Measurements from ENCODE around the gene PUS10. TPM values are rescaled to one million over a fixed set of nuclear protein-coding genes. Genes with fewer than 3 reads are reported as not detected.

The PUS10 gene
- polyA plus RNA-seq, 3 donors: 2.0 to 3.0 (median 2.8) TPM

- Mint-ChIP-seq H3K27ac (peak overlapping the region in 1 of 7 donors; percentile 6), H3K27me3 (ENCODE audit: low read depth in 3 of 3) (no peaks in the 10 kb centered on the region), H3K36me3 (peaks cover 32 to 37% of the 10 kb centered on the region in 2 donors), H3K4me3 (no peak overlapping the region), H3K9me3 (no peaks in the 10 kb centered on the region), H3K4me1 (peaks cover 1% of the 10 kb centered on the region)
- 94% methylated on average over 2 of the region's 2 CpGs for WGBS (ENCODE audit: insufficient coverage)
- Histone ChIP-seq H3K9ac (ENCODE audit: insufficient read depth, low read length, poor library complexity, severe bottlenecking) (no peak overlapping the region), H4K20me1 (ENCODE audit: insufficient read depth, low read length) (no peaks in the 10 kb centered on the region), H2AFZ (ENCODE audit: insufficient read depth, low read depth, low read length, poor library complexity, severe bottlenecking) (no peak overlapping the region), H3K36me3 (replicated peaks in 1 of 2; ENCODE audit: control insufficient read depth in 1 of 2, insufficient read depth in 2 of 2, low read length in 2 of 2) (peaks cover 0 to 22% of the 10 kb centered on the region in 2 donors), H3K9me3 (replicated peaks in 1 of 2; ENCODE audit: control insufficient read depth in 1 of 2, insufficient read depth in 1 of 2, low read length in 2 of 2) (no peaks in the 10 kb centered on the region), H3K27me3 (ENCODE audit: control insufficient read depth in 2 of 2, insufficient read depth in 2 of 2, low read length in 2 of 2) (no peaks in the 10 kb centered on the region), H3K27ac (ENCODE audit: low read depth in 1 of 2, low read length in 2 of 2) (no peak overlapping the region), H3K4me2 (replicated peaks; ENCODE audit: extremely low read depth, low read length, poor library complexity, severe bottlenecking) (no peak overlapping the region), H3K79me2 (ENCODE audit: insufficient read depth, low read length) (no peaks in the 10 kb centered on the region), H3K4me1 (ENCODE audit: control insufficient read depth in 1 of 2, insufficient read depth in 2 of 2, low read length in 2 of 2) (no peaks in the 10 kb centered on the region), H3K4me3 (replicated peaks in 1 of 3; ENCODE audit: low read depth in 2 of 3, low read length in 3 of 3) (no peak overlapping the region)
- no peak for DNase-seq
- intact Hi-C loops (cut with micrococcal nuclease): no loop called here
- TF ChIP-seq CTCF (IDR thresholded peaks at IDR 0.05): no peak
Observed at GRCh38 chr2:60954139-60954538, 63.9 kb downstream of the PUS10 start.

- peaks cover under 1% of the 10 kb centered on the region for H3K4me1 Mint-ChIP-seq
- Histone ChIP-seq H3K4me1 (ENCODE audit: control insufficient read depth in 1 of 2, insufficient read depth in 2 of 2, low read length in 2 of 2) (no peaks in the 10 kb centered on the region), H3K9me3 (replicated peaks in 1 of 2; ENCODE audit: control insufficient read depth in 1 of 2, insufficient read depth in 1 of 2, low read length in 2 of 2) (peaks cover 0 to 4% of the 10 kb centered on the region in 2 donors), H3K4me2 (replicated peaks; ENCODE audit: extremely low read depth, low read length, poor library complexity, severe bottlenecking) (no peak overlapping the region), H3K27me3 (ENCODE audit: control insufficient read depth in 2 of 2, insufficient read depth in 2 of 2, low read length in 2 of 2) (no peaks in the 10 kb centered on the region), H4K20me1 (ENCODE audit: insufficient read depth, low read length) (no peaks in the 10 kb centered on the region), H3K36me3 (replicated peaks in 1 of 2; ENCODE audit: control insufficient read depth in 1 of 2, insufficient read depth in 2 of 2, low read length in 2 of 2) (peaks cover 0 to 14% of the 10 kb centered on the region in 2 donors), H3K9ac (ENCODE audit: insufficient read depth, low read length, poor library complexity, severe bottlenecking) (no peak overlapping the region), H3K27ac (ENCODE audit: low read depth in 1 of 2, low read length in 2 of 2) (no peak overlapping the region), H3K4me3 (replicated peaks in 1 of 3; ENCODE audit: low read depth in 2 of 3, low read length in 3 of 3) (no peak overlapping the region), H2AFZ (ENCODE audit: insufficient read depth, low read depth, low read length, poor library complexity, severe bottlenecking) (no peak overlapping the region), H3K79me2 (ENCODE audit: insufficient read depth, low read length) (no peaks in the 10 kb centered on the region)
- no peak overlapping the region for H3K27ac Mint-ChIP-seq
- H3K27me3 Mint-ChIP-seq (ENCODE audit: low read depth in 3 of 3): no peaks in the 10 kb centered on the region
- 100% methylated on average over 1 of the region's 6 CpGs for WGBS (ENCODE audit: insufficient coverage)
- intact Hi-C loops (cut with micrococcal nuclease): no loop called here
- no peak for TF ChIP-seq CTCF (IDR thresholded peaks at IDR 0.05)
- DNase-seq: no peak
- peaks cover 0 to 7% (median 2%) of the 10 kb centered on the region in 7 donors for H3K9me3 Mint-ChIP-seq
- H3K36me3 Mint-ChIP-seq: peaks cover 40 to 42% of the 10 kb centered on the region in 2 donors
- no peak overlapping the region for H3K4me3 Mint-ChIP-seq
Observed at GRCh38 chr2:60948926-60949579, 69.0 kb downstream of the PUS10 start.

Measured in CD14-positive monocyte (primary cell).